Upper lobe of left lung (tissue), 4 donors: ENCODE measurements around the gene PRR20G.

Source experiments
- EP300 ChIP-seq, 4 donors: sonication (generic); formaldehyde crosslinking; IDR thresholded peaks; one replicate each; pipeline ENCODE4 v1.5.1; 2017; ENCODE audit warnings: antibody characterized with exemption in 4 of 4, control low read depth in 2 of 4
- POLR2A ChIP-seq, 4 donors: fragments of 450-650 bp; IDR thresholded peaks; one replicate each; pipeline ENCODE4 v1.5.1; 2016 to 2017; ENCODE audit warnings: antibody characterized with exemption in 4 of 4, mild to moderate bottlenecking in 2 of 4
- POLR2AphosphoS5 ChIP-seq, 2 donors: sonication (generic); formaldehyde crosslinking; IDR thresholded peaks; one replicate each; pipeline ENCODE4 v1.5.1; 2017; ENCODE audit warnings: antibody characterized with exemption in 2 of 2
- TF ChIP-seq, protein P1 (sequence below), 6 experiments: fragments of 450-650 bp in 4 of 6; fragments of 200-600 bp in 2 of 6; sonication (generic) in 2 of 6; IDR thresholded peaks; one replicate each; pipeline ENCODE4 v1.5.1; 2016 to 2019; ENCODE audit warnings: antibody characterized with exemption in 6 of 6

DNA sequence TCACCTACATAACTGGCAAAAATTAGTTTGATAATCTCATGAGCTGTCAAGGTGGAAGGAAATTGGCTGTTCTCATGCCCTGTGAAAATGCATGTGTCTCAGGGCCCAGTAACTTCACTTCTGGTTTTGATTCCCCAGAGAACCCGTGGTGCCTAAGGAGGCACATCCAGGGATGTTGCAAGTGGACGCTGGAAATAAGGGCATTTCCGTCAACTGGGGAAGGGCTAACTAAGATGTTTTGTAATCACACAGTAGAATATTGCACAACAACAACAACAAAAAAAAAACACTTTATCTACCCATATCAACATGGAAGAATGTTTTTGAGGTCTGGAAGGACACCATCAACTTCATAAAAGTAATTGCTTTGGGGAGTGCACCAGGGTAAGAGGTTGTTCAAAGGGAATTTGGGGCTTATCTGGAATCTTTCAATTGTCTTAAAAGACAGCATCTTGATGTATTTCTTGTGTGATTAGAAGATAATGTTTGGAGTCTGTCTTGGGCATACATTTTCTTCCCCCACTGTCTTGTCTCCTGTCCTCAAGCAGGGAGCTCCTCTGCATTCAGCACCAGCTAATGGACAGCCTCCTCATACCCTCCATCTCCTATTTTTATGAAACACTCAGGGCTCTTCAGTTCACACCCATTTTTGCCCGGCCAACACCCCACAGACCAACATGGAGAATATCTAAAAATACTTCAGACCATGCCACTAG is 37.2 kb upstream of the PRR20G start:
- TF ChIP-seq POLR2A (IDR thresholded peaks at IDR 0.05): no peak
- TF ChIP-seq, protein P1, sequence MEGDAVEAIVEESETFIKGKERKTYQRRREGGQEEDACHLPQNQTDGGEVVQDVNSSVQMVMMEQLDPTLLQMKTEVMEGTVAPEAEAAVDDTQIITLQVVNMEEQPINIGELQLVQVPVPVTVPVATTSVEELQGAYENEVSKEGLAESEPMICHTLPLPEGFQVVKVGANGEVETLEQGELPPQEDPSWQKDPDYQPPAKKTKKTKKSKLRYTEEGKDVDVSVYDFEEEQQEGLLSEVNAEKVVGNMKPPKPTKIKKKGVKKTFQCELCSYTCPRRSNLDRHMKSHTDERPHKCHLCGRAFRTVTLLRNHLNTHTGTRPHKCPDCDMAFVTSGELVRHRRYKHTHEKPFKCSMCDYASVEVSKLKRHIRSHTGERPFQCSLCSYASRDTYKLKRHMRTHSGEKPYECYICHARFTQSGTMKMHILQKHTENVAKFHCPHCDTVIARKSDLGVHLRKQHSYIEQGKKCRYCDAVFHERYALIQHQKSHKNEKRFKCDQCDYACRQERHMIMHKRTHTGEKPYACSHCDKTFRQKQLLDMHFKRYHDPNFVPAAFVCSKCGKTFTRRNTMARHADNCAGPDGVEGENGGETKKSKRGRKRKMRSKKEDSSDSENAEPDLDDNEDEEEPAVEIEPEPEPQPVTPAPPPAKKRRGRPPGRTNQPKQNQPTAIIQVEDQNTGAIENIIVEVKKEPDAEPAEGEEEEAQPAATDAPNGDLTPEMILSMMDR (IDR thresholded peaks at IDR 0.05): no peak
- no peak for TF ChIP-seq EP300 (IDR thresholded peaks at IDR 0.05)
- TF ChIP-seq POLR2AphosphoS5 (IDR thresholded peaks at IDR 0.05): no peak
